Transverse colon (tissue), 4 donors: Measurements from ENCODE around the gene ANTKMT. TPM values are rescaled to one million over a fixed set of nuclear protein-coding genes. Genes with fewer than 3 reads are reported as not detected.

ENCODE experiments used
- DNase-seq: peaks from one replicate; pipeline ENCODE4 v3.0.0-alpha.2; 2019
- H3K27ac ChIP-seq, 4 donors: fragments of 200-600 bp; sonication (generic); 2 replicates each; pipeline ENCODE4 v1.5.1; 2016 to 2018; ENCODE audit warnings: inconsistent platforms in 4 of 4
- H3K27me3 ChIP-seq: fragments of 200-600 bp; sonication (generic); 2 replicates; pipeline ENCODE4 v1.5.1; 2017; ENCODE audit warnings: inconsistent platforms
- H3K36me3 ChIP-seq, 4 donors: fragments of 200-600 bp; sonication (generic); 2 replicates each; pipeline ENCODE4 v1.5.1; 2017 to 2019; ENCODE audit warnings: inconsistent platforms in 4 of 4
- H3K4me1 ChIP-seq, 4 donors: fragments of 200-600 bp; sonication (generic); 2 replicates each; pipeline ENCODE4 v1.5.1; 2017 to 2020; ENCODE audit warnings: inconsistent platforms in 4 of 4
- H3K4me3 ChIP-seq, 4 donors: fragments of 200-600 bp; sonication (generic); 1 replicate in 1 of 4; 2 replicates in 3 of 4; pipeline versions ENCODE4 v1.5.1 to v1.6.1; 2017 to 2019; ENCODE audit warnings: inconsistent platforms in 4 of 4
- H3K9me3 ChIP-seq, 2 donors: fragments of 200-600 bp; sonication (generic); 2 replicates each; pipeline ENCODE4 v1.5.1; 2017 to 2019; ENCODE audit warnings: inconsistent platforms in 2 of 2
- EP300 ChIP-seq: sonication (generic); formaldehyde crosslinking; IDR thresholded peaks from one replicate; pipeline ENCODE4 v1.6.1; 2017; ENCODE audit warnings: antibody characterized with exemption, low read depth
- POLR2A ChIP-seq: fragments of 450-650 bp; IDR thresholded peaks from one replicate; pipeline ENCODE4 v1.6.1; 2016; ENCODE audit warnings: antibody characterized with exemption, mild to moderate bottlenecking, moderate library complexity
- POLR2AphosphoS5 ChIP-seq, 3 donors: sonication (generic); formaldehyde crosslinking; IDR thresholded peaks; one replicate each; pipeline ENCODE4 v1.6.1; 2016; ENCODE audit warnings: antibody characterized with exemption in 3 of 3
- WGBS, 2 donors: methylation state at CpG; one replicate each; pipeline ENCODE4 v1.1.5; 2018; ENCODE audit warnings: low coverage in 1 of 2; 5-methylcytosine and 5-hydroxymethylcytosine counted together
- in situ Hi-C, 4 donors: fragments of 200-750 bp; cut with MboI; loops; one replicate each; pipeline versions ENCODE4 v1.15.0 to v1.15.1; 2017; ENCODE audit warnings: low sequenced_read_pairs in 3 of 4, low pct_ligation_motif_present in 1 of 4, low pct_unique_long_range_greater_than_20kb in 1 of 4
- intact Hi-C: fragments of 100-400 bp; cut with DNase I; formaldehyde crosslinking; loops from one replicate; pipeline ENCODE4 v1.15.1; 2023; ENCODE audit warnings: low total_unique reads
- total RNA-seq, 4 donors: library from RNA; depleted of rRNA; stranded (reverse); fragments of >200 nt; gene quantifications; one replicate each; pipeline ENCODE4 v1.1.0, GENCODE V29; 2016
- TF ChIP-seq, protein P1 (sequence below), 5 experiments: fragments of 200-600 bp in 3 of 5; fragments of 450-650 bp in 2 of 5; sonication (generic) in 3 of 5; IDR thresholded peaks; 1 replicate in 2 of 5; 2 replicates in 3 of 5; pipeline ENCODE4 v1.5.1; 2016 to 2017; ENCODE audit warnings: antibody characterized with exemption in 5 of 5, inconsistent platforms in 3 of 5, mild to moderate bottlenecking in 2 of 5, moderate library complexity in 1 of 5

The ANTKMT gene
- total RNA-seq, 4 donors from 2014 or later, result 19.7 to 53.0 (median 38.2) TPM

DNA sequence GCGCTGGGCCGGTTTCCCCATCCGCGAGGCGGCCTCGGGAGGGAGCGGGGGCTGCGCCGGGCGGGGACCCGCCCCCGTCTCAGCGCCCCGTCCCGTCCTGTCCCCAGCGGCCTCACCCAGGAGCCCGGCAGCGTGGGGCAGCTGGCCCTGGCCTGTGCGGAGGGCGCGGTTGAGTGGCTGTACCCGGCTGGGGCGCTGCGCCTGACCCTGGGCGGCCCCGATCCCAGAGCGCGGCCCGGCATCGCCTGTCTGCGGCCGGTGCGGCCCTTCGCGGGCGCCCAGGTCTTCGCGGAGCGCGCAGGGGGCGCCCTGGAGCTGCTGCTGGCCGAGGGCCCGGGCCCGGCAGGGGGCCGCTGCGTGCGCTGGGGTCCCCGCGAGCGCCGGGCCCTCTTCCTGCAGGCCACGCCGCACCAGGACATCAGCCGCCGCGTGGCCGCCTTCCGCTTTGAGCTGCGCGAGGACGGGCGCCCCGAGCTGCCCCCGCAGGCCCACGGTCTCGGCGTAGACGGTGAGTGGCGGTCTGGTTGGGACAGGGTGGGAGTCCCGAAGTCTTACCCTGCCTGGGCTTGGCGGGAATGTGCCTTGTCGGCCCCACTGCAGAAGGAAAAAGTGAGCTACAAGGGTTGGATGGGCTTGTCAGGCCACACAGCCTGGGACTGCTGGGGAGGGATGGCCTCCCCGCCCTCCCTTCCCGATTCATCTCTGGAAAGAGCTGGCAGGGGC, 5.3 kb upstream of the ANTKMT start:
- no peak for TF ChIP-seq EP300
- no peak for TF ChIP-seq POLR2AphosphoS5 (IDR thresholded peaks at IDR 0.05)
- TF ChIP-seq, protein P1, sequence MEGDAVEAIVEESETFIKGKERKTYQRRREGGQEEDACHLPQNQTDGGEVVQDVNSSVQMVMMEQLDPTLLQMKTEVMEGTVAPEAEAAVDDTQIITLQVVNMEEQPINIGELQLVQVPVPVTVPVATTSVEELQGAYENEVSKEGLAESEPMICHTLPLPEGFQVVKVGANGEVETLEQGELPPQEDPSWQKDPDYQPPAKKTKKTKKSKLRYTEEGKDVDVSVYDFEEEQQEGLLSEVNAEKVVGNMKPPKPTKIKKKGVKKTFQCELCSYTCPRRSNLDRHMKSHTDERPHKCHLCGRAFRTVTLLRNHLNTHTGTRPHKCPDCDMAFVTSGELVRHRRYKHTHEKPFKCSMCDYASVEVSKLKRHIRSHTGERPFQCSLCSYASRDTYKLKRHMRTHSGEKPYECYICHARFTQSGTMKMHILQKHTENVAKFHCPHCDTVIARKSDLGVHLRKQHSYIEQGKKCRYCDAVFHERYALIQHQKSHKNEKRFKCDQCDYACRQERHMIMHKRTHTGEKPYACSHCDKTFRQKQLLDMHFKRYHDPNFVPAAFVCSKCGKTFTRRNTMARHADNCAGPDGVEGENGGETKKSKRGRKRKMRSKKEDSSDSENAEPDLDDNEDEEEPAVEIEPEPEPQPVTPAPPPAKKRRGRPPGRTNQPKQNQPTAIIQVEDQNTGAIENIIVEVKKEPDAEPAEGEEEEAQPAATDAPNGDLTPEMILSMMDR (IDR thresholded peaks at IDR 0.05), result no peak
- TF ChIP-seq POLR2A, result no peak
- in situ Hi-C loops (loop anchor here in 1 of 4 donors (10.0 kb wide), 1 partner anchor 69 kb away; the partner anchor contains the start of genes CHTF18 and RPUSD1), intact Hi-C loops (no loop called here)
- no peaks in the 10 kb centered on the region for H3K9me3 ChIP-seq
- H3K27me3 ChIP-seq, result peaks cover 46% of the 10 kb centered on the region
- H3K4me3 ChIP-seq, result peak overlapping the region; percentile 55 to 83 (median 68)
- DNase-seq, result no peak
- H3K4me1 ChIP-seq, result peaks cover 23 to 55% (median 44%) of the 10 kb centered on the region in 4 donors
- WGBS, 2 donors, result 5% methylated on average over 14 of the region's 74 CpGs; no CpG with 5 or more reads in 1 of the 2 donors
- peak overlapping the region in 3 of 4 donors; percentile 54 to 66 (median 58) for H3K27ac ChIP-seq
- H3K36me3 ChIP-seq, result no peaks in the 10 kb centered on the region

GRCh38 chr16:716200-716568, 4.8 kb upstream of the ANTKMT start:
- peaks cover 23 to 57% (median 45%) of the 10 kb centered on the region in 4 donors for H3K4me1 ChIP-seq
- 43% methylated on average over 12 of the region's 12 CpGs; no CpG with 5 or more reads in 1 of the 2 donors for WGBS, 2 donors
- no peak for DNase-seq
- H3K27ac ChIP-seq, result peak overlapping the region in 1 of 4 donors; percentile 20
- TF ChIP-seq, protein P1 (IDR thresholded peaks at IDR 0.05), result no peak
- peak overlapping the region in 3 of 4 donors; percentile 55 to 74 (median 61) for H3K4me3 ChIP-seq
- peaks cover 41% of the 10 kb centered on the region for H3K27me3 ChIP-seq
- intact Hi-C loops (no loop called here), in situ Hi-C loops (loop anchor here in 1 of 4 donors (10.0 kb wide), 1 partner anchor 69 kb away; the partner anchor contains the start of genes CHTF18 and RPUSD1)
- H3K36me3 ChIP-seq, result no peaks in the 10 kb centered on the region
- H3K9me3 ChIP-seq, result no peaks in the 10 kb centered on the region

DNA sequence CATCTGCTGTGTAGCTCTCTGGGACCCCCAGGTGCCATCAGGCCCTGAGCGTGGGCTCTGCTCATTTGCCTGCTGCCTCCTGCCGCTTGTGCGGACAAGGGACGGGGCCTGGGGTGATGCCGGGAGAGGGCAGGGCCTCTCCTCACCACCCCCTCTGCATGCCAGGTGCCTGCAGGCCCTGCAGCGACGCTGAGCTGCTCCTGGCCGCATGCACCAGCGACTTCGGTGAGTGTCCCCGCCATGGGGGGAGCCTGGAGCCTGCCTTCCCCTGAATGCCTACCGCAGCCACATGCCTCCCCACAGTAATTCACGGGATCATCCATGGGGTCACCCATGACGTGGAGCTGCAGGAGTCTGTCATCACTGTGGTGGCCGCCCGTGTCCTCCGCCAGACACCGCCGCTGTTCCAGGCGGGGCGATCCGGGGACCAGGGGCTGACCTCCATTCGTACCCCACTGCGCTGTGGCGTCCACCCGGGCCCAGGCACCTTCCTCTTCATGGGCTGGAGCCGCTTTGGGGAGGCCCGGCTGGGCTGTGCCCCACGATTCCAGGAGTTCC, 4.1 kb upstream of the ANTKMT start:
- no peak for DNase-seq
- peaks cover 34% of the 10 kb centered on the region for H3K27me3 ChIP-seq
- no peak overlapping the region for H3K4me3 ChIP-seq
- WGBS, 2 donors, result 90% methylated on average over 28 of the region's 29 CpGs; no CpG with 5 or more reads in 1 of the 2 donors
- no peaks in the 10 kb centered on the region for H3K36me3 ChIP-seq
- no peak overlapping the region for H3K27ac ChIP-seq
- intact Hi-C loops, result no loop called here
- H3K9me3 ChIP-seq, result no peaks in the 10 kb centered on the region
- TF ChIP-seq, protein P1 (IDR thresholded peaks at IDR 0.05), result no peak
- no peak for TF ChIP-seq POLR2AphosphoS5 (IDR thresholded peaks at IDR 0.05)
- TF ChIP-seq POLR2A, result no peak
- no peak for TF ChIP-seq EP300
- peaks cover 27 to 61% (median 51%) of the 10 kb centered on the region in 4 donors for H3K4me1 ChIP-seq
- in situ Hi-C loops, result loop anchor here in 1 of 4 donors (10.0 kb wide), 1 partner anchor 68 kb away; the partner anchor contains the start of genes CHTF18 and RPUSD1

GRCh38 chr16:717450-718245, 3.3 kb upstream of the ANTKMT start:
- in situ Hi-C loops, result loop anchor here in 1 of 4 donors (10.0 kb wide), 1 partner anchor 67 kb away; the partner anchor contains the start of genes CHTF18 and RPUSD1
- no peak for TF ChIP-seq POLR2AphosphoS5 (IDR thresholded peaks at IDR 0.05)
- TF ChIP-seq POLR2A, result no peak
- no peak for TF ChIP-seq EP300
- TF ChIP-seq, protein P1 (IDR thresholded peaks at IDR 0.05), result no peak
- Histone ChIP-seq H3K36me3 (no peaks in the 10 kb centered on the region), H3K9me3 (no peaks in the 10 kb centered on the region), H3K4me1 (peaks cover 30 to 61% (median 54%) of the 10 kb centered on the region in 4 donors), H3K27ac (no peak overlapping the region), H3K4me3 (no peak overlapping the region), H3K27me3 (peaks cover 32% of the 10 kb centered on the region)
- no peak for DNase-seq
- WGBS, 2 donors, result 79% methylated on average over 27 of the region's 32 CpGs; no CpG with 5 or more reads in 1 of the 2 donors
- intact Hi-C loops, result no loop called here
